Measurements from ENCODE around the gene KPNA2.
"Not testable (repeated sequence)": the region's sequence is repeated elsewhere in the genome, so short reads cannot be mapped to it uniquely, and the experiment has no call there.

Gene KPNA2

DNA sequence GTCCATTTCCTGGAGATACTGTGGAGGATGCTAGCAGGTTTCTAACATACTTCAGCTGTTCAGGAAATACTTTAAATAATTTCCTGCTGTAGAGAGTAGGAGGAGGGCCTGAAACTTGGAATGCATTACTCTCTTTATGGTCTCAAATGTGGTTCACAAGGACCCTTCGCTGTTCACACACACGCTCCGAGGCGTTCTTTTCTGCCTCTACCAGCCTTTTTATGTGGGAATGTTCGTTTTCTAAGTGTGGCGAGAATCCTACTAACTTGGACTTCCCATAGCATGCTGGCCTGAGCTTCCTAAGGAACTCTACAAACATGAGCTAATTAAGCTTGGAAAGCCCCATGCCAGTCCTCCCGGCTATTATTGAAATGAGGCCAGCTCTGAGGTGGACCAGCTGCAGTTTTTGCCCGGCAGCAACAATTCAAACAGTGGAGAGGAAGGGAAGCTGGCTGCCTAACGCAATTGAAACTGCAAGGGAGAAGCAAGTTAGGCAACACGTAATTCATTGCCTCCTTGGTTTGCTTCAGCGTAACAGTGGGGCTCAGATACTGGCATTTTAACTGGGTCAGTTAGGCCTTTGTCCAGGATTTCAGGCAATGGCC, 18.9 kb downstream of the KPNA2 start:
- TF ChIP-seq, protein P1, sequence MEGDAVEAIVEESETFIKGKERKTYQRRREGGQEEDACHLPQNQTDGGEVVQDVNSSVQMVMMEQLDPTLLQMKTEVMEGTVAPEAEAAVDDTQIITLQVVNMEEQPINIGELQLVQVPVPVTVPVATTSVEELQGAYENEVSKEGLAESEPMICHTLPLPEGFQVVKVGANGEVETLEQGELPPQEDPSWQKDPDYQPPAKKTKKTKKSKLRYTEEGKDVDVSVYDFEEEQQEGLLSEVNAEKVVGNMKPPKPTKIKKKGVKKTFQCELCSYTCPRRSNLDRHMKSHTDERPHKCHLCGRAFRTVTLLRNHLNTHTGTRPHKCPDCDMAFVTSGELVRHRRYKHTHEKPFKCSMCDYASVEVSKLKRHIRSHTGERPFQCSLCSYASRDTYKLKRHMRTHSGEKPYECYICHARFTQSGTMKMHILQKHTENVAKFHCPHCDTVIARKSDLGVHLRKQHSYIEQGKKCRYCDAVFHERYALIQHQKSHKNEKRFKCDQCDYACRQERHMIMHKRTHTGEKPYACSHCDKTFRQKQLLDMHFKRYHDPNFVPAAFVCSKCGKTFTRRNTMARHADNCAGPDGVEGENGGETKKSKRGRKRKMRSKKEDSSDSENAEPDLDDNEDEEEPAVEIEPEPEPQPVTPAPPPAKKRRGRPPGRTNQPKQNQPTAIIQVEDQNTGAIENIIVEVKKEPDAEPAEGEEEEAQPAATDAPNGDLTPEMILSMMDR (IDR thresholded peaks at IDR 0.05; ENCODE audit: insufficient read depth, low read depth, low read length, missing control alignments), result no peak
- peak; percentile 53 for DNase-seq (ENCODE audit: low read depth)
- no peak overlapping the region for H3K4me3 ChIP-seq (ENCODE audit: low read length)

DNA sequence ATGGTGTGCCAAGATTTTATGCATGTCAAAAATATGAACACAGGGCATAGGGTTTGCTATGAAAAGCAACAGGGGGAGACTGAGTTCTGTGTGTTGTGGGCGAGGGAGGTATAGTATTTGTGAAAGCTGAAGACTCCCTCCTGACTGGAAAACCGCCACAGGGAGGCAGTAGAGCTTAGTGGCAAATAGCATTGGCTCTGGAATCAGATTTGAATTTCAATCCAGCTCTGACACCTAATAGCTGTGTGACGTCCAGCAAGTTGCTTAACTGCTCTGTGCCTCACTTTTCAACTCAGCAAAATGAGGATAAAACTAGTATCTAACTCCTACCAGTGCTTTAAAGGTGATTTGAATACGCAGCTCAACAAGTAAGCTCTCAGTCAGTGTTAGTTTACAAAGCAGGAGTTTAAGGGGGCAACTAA, 22.0 kb downstream of the KPNA2 start:
- DNase-seq (ENCODE audit: low read depth), result peak; percentile 38
- TF ChIP-seq, protein P1 (IDR thresholded peaks at IDR 0.05; ENCODE audit: insufficient read depth, low read depth, low read length, missing control alignments), result peak; percentile 46

DNA sequence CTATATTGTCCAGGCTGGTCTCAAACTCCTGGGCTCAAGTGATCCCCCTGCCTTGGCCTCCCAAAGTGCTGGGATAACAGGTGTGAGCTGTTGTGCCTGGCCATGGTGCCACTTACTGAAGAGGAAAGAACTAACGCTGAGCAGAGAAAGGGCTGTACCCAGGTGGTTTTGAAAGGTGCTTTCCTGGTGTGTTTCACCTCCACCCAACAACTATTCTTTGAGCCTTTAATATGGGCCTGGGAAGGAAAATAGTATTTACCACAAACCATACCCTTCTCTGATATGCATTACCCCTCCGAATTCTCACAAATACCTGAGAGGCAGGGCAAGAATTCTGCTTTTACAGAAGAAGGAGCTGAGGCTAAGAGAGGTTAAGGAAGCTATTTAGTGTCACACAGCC, 24.8 kb downstream of the KPNA2 start:
- TF ChIP-seq, protein P1 (IDR thresholded peaks at IDR 0.05; ENCODE audit: insufficient read depth, low read depth, low read length, missing control alignments), result no peak
- no peak overlapping the region for H3K4me3 ChIP-seq (ENCODE audit: low read length)

More for the DNA sequence above, 22.0 kb downstream of the KPNA2 start:
- H3K4me3 ChIP-seq (ENCODE audit: low read length), result no peak overlapping the region

DNA sequence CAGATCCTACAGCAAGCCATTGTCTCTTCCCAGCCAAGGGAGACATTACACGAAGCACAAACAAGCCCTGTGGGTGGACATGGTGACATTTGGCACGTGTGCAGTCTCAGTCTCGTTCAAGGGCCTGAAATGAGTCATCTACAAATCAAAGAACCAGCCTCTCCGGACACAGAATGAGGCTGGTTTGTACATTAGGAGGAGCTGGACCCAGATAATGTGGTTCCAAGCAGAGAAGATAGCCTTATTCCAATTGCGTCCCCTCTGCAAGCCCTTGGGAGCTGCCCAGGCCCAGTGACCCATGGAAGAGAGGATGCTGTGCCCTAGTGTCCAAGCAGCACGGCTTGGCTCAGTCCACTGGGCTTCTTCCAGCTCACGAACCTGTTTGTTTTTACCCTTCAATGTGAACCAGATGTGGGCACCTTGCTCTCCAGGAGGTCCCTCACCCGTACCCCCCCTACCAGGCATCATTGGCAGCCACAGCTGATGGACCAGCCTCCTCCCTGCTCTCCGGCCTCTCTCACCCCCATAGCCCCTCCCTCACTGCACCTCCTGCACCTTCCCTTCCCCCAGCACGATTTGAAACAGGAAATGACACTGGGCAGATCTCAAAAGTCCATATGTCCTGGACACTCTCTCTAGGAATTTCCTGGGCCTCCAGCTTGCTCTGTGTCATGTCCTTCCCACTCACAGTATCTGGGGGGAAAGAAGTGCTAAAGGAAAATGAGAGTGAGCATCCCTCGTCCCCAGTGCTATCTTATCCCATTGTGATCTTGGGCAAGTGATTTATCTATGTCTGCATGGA, 26.2 kb downstream of the KPNA2 start:
- no peak overlapping the region for H3K4me3 ChIP-seq (ENCODE audit: low read length)
- no peak for DNase-seq (ENCODE audit: low read depth)
- TF ChIP-seq, protein P1 (IDR thresholded peaks at IDR 0.05; ENCODE audit: insufficient read depth, low read depth, low read length, missing control alignments), result no peak

More for the DNA sequence above, 24.8 kb downstream of the KPNA2 start:
- no peak for DNase-seq (ENCODE audit: low read depth)

DNA sequence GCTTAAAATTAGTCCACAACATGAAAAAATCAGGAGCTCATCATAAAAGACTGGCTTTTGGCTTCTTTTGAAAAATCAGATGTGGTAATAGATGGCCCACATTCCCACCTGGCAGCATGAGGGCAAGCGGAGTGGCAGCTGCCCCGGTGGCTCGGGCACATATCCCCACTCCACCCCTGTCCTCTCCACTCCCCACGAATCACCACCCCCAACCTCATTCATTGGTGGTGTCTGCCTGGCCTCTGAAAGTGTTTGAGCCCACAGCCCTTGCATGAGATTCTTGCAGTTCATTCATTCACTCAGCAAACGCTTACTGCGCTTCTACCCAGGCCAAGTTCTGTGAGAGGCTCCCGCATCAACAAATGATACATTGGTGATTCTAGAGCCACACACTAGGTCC, 29.8 kb downstream of the KPNA2 start:
- H3K4me3 ChIP-seq (ENCODE audit: low read length); DNase-seq (ENCODE audit: low read depth): not testable (repeated sequence)

DNA sequence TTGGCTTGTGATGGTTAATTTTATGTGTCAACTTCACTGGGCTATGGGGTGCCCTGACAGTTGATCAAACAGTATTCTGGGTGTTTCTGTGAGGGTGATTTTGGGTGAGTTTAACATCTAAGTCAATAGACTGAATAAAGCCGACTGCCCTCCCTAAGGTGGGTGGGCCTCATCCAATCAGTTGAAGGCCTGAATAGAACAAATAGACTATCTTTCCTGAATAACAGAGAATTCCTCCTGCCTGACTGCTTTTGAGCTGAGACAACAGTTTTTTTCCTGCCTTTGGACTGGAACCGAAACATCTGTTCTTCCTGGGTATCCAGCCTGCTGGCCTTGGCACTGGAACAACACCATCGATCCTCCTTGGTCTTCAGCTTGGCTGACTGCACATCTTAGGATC, 33.0 kb downstream of the KPNA2 start:
- H3K4me3 ChIP-seq (ENCODE audit: low read length); DNase-seq (ENCODE audit: low read depth): not testable (repeated sequence)

DNA sequence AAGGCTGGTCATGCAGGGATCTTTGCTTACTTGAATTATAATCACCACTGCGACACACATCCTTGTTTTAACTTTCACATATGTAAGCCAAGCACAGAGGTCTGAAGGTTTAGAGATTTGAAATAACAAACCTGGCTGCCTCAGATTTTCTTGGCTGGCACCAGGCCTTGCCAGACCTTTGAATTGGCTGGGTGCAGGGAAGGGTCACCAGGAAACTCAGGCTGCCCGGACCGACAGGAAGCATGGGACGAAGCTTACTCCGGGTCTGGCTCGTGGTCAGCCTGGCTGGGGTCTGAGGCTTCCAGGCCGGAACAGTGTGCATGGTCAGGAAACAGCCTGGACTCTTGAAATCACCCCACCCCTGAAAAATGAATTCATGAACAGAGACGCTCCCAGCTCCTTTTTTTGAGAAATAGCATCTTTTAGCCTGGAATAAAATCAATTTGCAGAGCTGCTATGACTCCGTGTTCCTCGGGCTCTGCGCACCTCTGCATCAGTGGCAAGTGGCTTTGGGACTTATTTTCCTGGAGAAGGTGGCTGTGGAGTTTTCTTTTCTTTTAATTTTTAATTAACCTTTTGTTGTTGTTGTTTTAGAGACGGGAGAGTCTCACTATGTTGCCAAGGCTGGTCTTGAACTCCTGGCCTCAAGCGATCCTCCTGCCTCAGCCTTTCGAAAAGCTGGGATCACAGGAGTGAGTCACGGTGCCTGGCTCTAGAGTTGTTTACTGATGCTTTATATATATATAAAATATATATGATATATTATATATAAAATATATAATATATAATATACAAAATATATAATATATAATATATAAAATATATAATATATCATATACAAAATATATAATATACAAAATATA, 35.3 kb downstream of the KPNA2 start:
- DNase-seq (ENCODE audit: low read depth); H3K4me3 ChIP-seq (ENCODE audit: low read length): not testable (repeated sequence)

DNA sequence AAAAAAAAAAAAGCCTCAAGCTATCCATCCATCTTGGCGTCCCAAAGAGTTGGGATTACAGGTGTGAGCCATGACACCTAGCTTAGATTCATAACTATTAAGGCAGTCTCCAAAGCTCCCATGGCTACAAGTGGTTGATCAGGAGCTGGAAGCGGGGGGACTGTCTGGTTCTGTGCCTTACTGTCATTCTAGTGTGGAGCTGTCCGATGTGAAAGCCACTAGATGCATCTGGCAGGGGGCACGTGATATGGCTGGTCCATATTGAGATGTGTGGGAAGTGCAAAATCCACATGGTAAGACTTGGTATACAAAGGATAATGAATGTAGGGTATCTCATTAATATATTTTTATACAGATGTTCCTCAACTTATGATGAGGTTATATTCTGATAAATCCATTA, 38.7 kb downstream of the KPNA2 start:
- H3K4me3 ChIP-seq (ENCODE audit: low read length), result no peak overlapping the region
- DNase-seq (ENCODE audit: low read depth), result no peak
- TF ChIP-seq, protein P1 (IDR thresholded peaks at IDR 0.05; ENCODE audit: insufficient read depth, low read depth, low read length, missing control alignments), result no peak

DNA sequence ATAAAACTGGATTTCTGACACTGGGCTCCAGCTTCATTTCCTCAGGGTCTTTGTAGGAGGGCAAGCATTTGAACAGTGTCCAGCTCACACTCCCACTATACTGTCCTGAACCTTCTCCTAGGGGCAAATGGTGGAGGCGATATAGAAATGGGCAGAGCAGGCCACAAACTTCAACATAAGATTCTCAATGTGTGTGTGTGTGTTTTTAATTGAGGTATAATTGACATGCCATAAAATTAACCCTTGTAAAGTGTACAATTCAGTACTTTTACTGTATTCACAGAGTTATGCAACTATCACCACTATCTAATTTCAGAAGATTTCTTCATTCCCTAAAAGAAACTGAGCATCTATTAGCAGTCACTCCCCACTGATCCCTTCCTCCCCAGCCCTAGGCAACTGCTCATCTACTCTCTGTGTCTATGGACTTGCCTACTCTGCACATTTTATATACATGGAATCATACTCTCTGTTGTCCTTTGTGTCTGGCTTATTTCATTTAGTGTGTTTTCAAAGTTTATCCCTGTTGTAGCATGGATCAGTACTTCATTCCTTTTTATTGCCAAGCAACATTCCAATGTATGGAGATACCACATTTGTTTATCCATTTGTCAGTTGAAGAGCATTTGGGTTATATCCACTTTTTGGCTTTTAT, 40.5 kb downstream of the KPNA2 start:
- H3K4me3 ChIP-seq (ENCODE audit: low read length), result not testable (repeated sequence)
- peak; percentile 76 for DNase-seq (ENCODE audit: low read depth)

DNA sequence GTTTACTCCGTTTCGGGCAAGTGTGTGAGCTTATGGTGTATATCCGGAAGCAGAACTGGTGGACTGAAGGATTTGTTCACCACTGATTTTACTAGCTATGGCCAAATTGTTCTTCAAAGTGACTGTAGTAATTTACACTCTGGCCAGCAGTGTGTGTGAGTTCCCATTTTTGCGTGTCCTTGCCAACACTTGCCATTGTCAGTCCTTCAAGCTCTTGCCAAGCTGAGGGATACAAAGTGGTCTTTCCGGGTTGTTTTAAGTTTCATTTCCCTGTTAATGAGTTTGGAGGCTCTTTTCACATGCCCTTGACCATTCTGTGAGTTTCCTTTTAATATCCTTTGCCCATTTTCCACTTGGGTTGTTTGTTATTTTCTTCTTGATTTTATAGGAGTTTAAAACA, 42.0 kb downstream of the KPNA2 start:
- H3K4me3 ChIP-seq (ENCODE audit: low read length); DNase-seq (ENCODE audit: low read depth): not testable (repeated sequence)

Data from epithelial cell of esophagus (primary cell).